ENCODE data around the gene CYTH2. TPM values are rescaled to one million over a fixed set of nuclear protein-coding genes. Genes with fewer than 3 reads are reported as not detected.
A peak's percentile ranks its signal among the peaks of the same experiment; 100 is the strongest.

Gene CYTH2
- total RNA-seq, 2 experiments from 2014 or later, result 44.0 to 53.2 TPM

DNA sequence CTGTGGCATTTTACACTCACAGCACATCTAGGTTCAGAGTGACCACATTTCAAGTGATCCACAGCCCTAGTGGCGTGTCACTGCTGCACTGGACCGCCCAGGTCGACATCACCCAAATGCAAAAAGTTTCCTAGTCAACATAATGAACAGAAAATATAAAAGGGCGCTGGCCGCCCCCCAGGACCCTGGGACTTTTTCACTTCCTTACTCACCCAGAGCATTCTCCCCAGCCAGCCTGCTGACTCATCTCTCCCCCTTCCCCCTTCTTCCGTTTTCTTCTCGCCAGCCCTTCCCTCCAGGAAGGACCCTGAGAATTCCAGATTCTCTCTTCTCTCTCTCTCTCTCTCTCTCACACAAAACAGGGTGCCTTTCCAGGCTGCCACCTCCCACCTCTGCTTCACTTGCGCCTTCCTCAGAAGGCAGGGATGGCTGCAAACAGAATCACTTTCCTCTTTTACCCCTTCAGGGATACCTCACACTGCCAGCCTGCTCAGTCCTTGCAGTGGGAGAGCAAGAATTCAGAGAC lies 44.4 kb upstream of the CYTH2 start:
- ChIA-PET CTCF (ENCODE audit: unreplicated experiment) (no interaction called here), POLR2A (no interaction called here)
- H3K9me3 ChIP-seq (ENCODE audit: low read length), result no peaks in the 10 kb centered on the region
- BruUV-seq (replicated peaks), result no TSS peak
- no peaks in the 10 kb centered on the region for H3K79me2 ChIP-seq (ENCODE audit: insufficient read depth, low read depth, low read length)
- no peak for TF ChIP-seq EZH2phosphoT487 (IDR thresholded peaks at IDR 0.05; ENCODE audit: borderline replicate concordance, low read depth, low read length)
- H4K20me1 ChIP-seq (ENCODE audit: insufficient read depth, low read length), result no peaks in the 10 kb centered on the region
- peak overlapping the region; percentile 9 for H3K4me3 ChIP-seq (ENCODE audit: low read depth, low read length, poor library complexity, severe bottlenecking)
- peaks cover 7% of the 10 kb centered on the region for H3K4me1 ChIP-seq (ENCODE audit: insufficient read depth, low read length, poor library complexity, severe bottlenecking)
- peak; percentile 34 for DNase-seq (ENCODE audit: low spot score)
- H3K27ac ChIP-seq (ENCODE audit: low read depth, low read length, poor library complexity, severe bottlenecking), result no peak overlapping the region
- intact Hi-C loops (cut with micrococcal nuclease; ENCODE audit: unreplicated experiment), result no loop called here
- H3K36me3 ChIP-seq (ENCODE audit: insufficient read depth, low read length), result no peaks in the 10 kb centered on the region
- H3K9me2 ChIP-seq (ENCODE audit: insufficient read depth, low read length), result no peaks in the 10 kb centered on the region
- peak overlapping the region; percentile 63 for H3K4me2 ChIP-seq (ENCODE audit: low read length)
- peak overlapping the region; percentile 87 for H2AFZ ChIP-seq (ENCODE audit: low read length)

GRCh38 chr19:48428670-48429069 lies 40.5 kb upstream of the CYTH2 start:
- intact Hi-C loops (cut with micrococcal nuclease; ENCODE audit: unreplicated experiment), result no loop called here
- BruUV-seq (replicated peaks), result no TSS peak
- no peaks in the 10 kb centered on the region for H3K36me3 ChIP-seq (ENCODE audit: insufficient read depth, low read length)
- TF ChIP-seq EZH2phosphoT487 (IDR thresholded peaks at IDR 0.05; ENCODE audit: borderline replicate concordance, low read depth, low read length), result no peak
- TF ChIP-seq CTCF (conservative IDR thresholded peaks at IDR 0.05; ENCODE audit: low read length), result no peak
- no peaks in the 10 kb centered on the region for H3K9me3 ChIP-seq (ENCODE audit: low read length)
- H3K9me2 ChIP-seq (ENCODE audit: insufficient read depth, low read length), result no peaks in the 10 kb centered on the region
- H3K4me1 ChIP-seq (ENCODE audit: insufficient read depth, low read length, poor library complexity, severe bottlenecking), result peaks cover 7% of the 10 kb centered on the region
- H3K4me3 ChIP-seq (ENCODE audit: low read depth, low read length, poor library complexity, severe bottlenecking), result no peak overlapping the region
- no peak overlapping the region for H3K27ac ChIP-seq (ENCODE audit: low read depth, low read length, poor library complexity, severe bottlenecking)
- H2AFZ ChIP-seq (ENCODE audit: low read length), result no peak overlapping the region
- POLR2A ChIA-PET, result no interaction called here
- no peaks in the 10 kb centered on the region for H4K20me1 ChIP-seq (ENCODE audit: insufficient read depth, low read length)
- no peak overlapping the region for H3K4me2 ChIP-seq (ENCODE audit: low read length)
- no peak for DNase-seq (ENCODE audit: low spot score)
- H3K79me2 ChIP-seq (ENCODE audit: insufficient read depth, low read depth, low read length), result no peaks in the 10 kb centered on the region
- CTCF ChIA-PET (ENCODE audit: unreplicated experiment), result no interaction called here

GRCh38 chr19:48433337-48433736 lies 35.8 kb upstream of the CYTH2 start:
- no peaks in the 10 kb centered on the region for H3K9me3 ChIP-seq (ENCODE audit: low read length)
- ChIA-PET POLR2A (interaction anchor here (1.1 kb wide), 1 partner anchor 12 kb away, joined by 4 read pairs; no protein-coding TSS in a partner anchor), CTCF (ENCODE audit: unreplicated experiment) (no interaction called here)
- no peaks in the 10 kb centered on the region for H3K79me2 ChIP-seq (ENCODE audit: insufficient read depth, low read depth, low read length)
- no peaks in the 10 kb centered on the region for H4K20me1 ChIP-seq (ENCODE audit: insufficient read depth, low read length)
- BruUV-seq (replicated peaks), result no TSS peak
- H3K4me2 ChIP-seq (ENCODE audit: low read length), result no peak overlapping the region
- no peak for TF ChIP-seq EZH2phosphoT487 (IDR thresholded peaks at IDR 0.05; ENCODE audit: borderline replicate concordance, low read depth, low read length)
- H3K36me3 ChIP-seq (ENCODE audit: insufficient read depth, low read length), result no peaks in the 10 kb centered on the region
- H3K4me3 ChIP-seq (ENCODE audit: low read depth, low read length, poor library complexity, severe bottlenecking), result no peak overlapping the region
- H3K4me1 ChIP-seq (ENCODE audit: insufficient read depth, low read length, poor library complexity, severe bottlenecking), result no peaks in the 10 kb centered on the region
- H3K27ac ChIP-seq (ENCODE audit: low read depth, low read length, poor library complexity, severe bottlenecking), result no peak overlapping the region
- intact Hi-C loops (cut with micrococcal nuclease; ENCODE audit: unreplicated experiment), result no loop called here
- H3K9me2 ChIP-seq (ENCODE audit: insufficient read depth, low read length), result no peaks in the 10 kb centered on the region
- no peak for DNase-seq (ENCODE audit: low spot score)
- H2AFZ ChIP-seq (ENCODE audit: low read length), result no peak overlapping the region

DNA sequence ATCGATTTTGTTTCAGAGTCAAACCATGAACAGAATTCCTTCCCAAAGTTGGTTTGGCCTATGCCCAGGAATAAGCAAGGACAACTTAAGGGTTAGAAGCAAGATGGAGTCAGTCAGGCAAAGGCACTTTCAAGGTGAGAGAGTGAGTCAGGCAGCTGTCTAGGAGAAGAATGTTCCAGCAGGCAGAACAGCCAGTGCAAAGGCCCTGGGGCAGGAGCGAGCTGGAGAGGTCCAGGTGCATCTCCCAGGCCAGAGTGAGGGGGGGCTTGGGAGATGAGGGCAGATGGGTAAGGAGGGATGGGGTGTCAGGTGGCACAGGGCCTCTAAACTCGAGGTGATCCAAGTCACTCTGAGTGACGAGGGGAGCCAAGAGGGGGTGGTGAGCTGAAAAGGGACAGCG lies 32.6 kb upstream of the CYTH2 start:
- DNase-seq (ENCODE audit: low spot score), result no peak
- no TSS peak for BruUV-seq (replicated peaks)
- no peak overlapping the region for H3K4me2 ChIP-seq (ENCODE audit: low read length)
- no peaks in the 10 kb centered on the region for H4K20me1 ChIP-seq (ENCODE audit: insufficient read depth, low read length)
- no peaks in the 10 kb centered on the region for H3K79me2 ChIP-seq (ENCODE audit: insufficient read depth, low read depth, low read length)
- intact Hi-C loops (cut with micrococcal nuclease; ENCODE audit: unreplicated experiment), result no loop called here
- CTCF ChIA-PET (ENCODE audit: unreplicated experiment), result no interaction called here
- TF ChIP-seq CTCF (conservative IDR thresholded peaks at IDR 0.05; ENCODE audit: low read length), result no peak
- no peak for TF ChIP-seq EZH2phosphoT487 (IDR thresholded peaks at IDR 0.05; ENCODE audit: borderline replicate concordance, low read depth, low read length)
- H3K36me3 ChIP-seq (ENCODE audit: insufficient read depth, low read length), result no peaks in the 10 kb centered on the region
- POLR2A ChIA-PET, result no interaction called here
- no peaks in the 10 kb centered on the region for H3K4me1 ChIP-seq (ENCODE audit: insufficient read depth, low read length, poor library complexity, severe bottlenecking)
- H3K27ac ChIP-seq (ENCODE audit: low read depth, low read length, poor library complexity, severe bottlenecking), result no peak overlapping the region
- H3K4me3 ChIP-seq (ENCODE audit: low read depth, low read length, poor library complexity, severe bottlenecking), result no peak overlapping the region
- H2AFZ ChIP-seq (ENCODE audit: low read length), result no peak overlapping the region
- H3K9me2 ChIP-seq (ENCODE audit: insufficient read depth, low read length), result no peaks in the 10 kb centered on the region
- no peaks in the 10 kb centered on the region for H3K9me3 ChIP-seq (ENCODE audit: low read length)
